Activated T-helper 1 cell treated with anti-CD3 and anti-CD28 coated beads, Interleukin-12 subunit alpha, Interleukin-12 subunit beta, Interleukin-2, Interleukin-4 antibody, amounts not matched to agents 30 ng/mL and 10 ng/mL and 1 ng/mL, durations not matched to agents 14 hours and 24 hours and 36 hours (primary cell): ENCODE data around the gene ARHGEF28. TPM values are rescaled to one million over a fixed set of nuclear protein-coding genes. Genes with fewer than 3 reads are reported as not detected.

Source experiments
- DNase-seq: peaks from one replicate; pipeline ENCODE4 v3.0.0; 2021; ENCODE audit warnings: low spot score
- H3K27ac Mint-ChIP-seq: one replicate; pipeline ENCODE4 v1.8.0; 2021; ENCODE audit warnings: mild to moderate bottlenecking, mixed read lengths
- H3K27me3 Mint-ChIP-seq: one replicate; pipeline ENCODE4 v1.8.0; 2022; ENCODE audit warnings: mild to moderate bottlenecking, moderate library complexity, mixed read lengths; ENCODE audit not compliant: insufficient read depth
- H3K36me3 Mint-ChIP-seq: one replicate; pipeline ENCODE4 v1.8.0; 2021; ENCODE audit warnings: low read depth, mixed read lengths
- H3K4me1 Mint-ChIP-seq: one replicate; pipeline ENCODE4 v1.8.0; 2021; ENCODE audit warnings: low read depth, mixed read lengths
- H3K4me3 Mint-ChIP-seq: one replicate; pipeline ENCODE4 v1.8.0; 2021; ENCODE audit warnings: mild to moderate bottlenecking, moderate library complexity, mixed read lengths
- H3K9me3 Mint-ChIP-seq: one replicate; pipeline ENCODE4 v1.8.0; 2021; ENCODE audit warnings: mixed read lengths
- intact Hi-C: fragments of 100-400 bp; cut with micrococcal nuclease; formaldehyde crosslinking; loops from one replicate; pipeline ENCODE4 v1.15.1; 2024
- total RNA-seq: library from RNA; stranded (reverse); gene quantifications from 2 replicates; pipeline ENCODE4 v1.2.3, GENCODE V29; 2022

Gene ARHGEF28
- total RNA-seq, 1 donor from 2014 or later: 0.03 TPM

GRCh38 chr5:73831066-73831465 lies 205.1 kb downstream of the ARHGEF28 start:
- Mint-ChIP-seq H3K9me3 (no peaks in the 10 kb centered on the region), H3K27me3 (peaks cover 5% of the 10 kb centered on the region), H3K27ac (no peak overlapping the region), H3K4me3 (no peak overlapping the region), H3K4me1 (no peaks in the 10 kb centered on the region), H3K36me3 (no peaks in the 10 kb centered on the region)
- intact Hi-C loops: no loop called here
- no peak for DNase-seq

DNA sequence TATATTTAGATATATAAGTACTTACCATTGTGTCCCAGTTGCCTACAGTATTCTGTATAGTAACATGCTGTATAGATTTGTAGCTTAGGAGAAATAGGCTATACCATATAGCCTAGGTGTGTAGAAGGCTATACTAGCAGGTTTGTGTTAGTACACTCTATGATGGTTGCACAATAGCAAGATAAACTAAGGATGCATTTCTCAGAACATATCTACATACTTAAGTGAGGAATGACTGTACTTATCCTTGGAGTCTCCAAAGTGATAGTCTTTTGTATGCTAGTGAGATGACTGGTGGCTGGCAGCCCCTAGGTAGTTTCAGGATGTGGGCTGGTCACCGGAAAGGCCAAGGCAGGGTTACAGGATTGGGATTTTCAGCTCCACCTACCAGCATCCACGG lies 208.7 kb downstream of the ARHGEF28 start:
- no peak overlapping the region for H3K4me3 Mint-ChIP-seq
- no peaks in the 10 kb centered on the region for H3K36me3 Mint-ChIP-seq
- peaks cover 8% of the 10 kb centered on the region for H3K27me3 Mint-ChIP-seq
- DNase-seq: no peak
- no peak overlapping the region for H3K27ac Mint-ChIP-seq
- H3K9me3 Mint-ChIP-seq: no peaks in the 10 kb centered on the region
- intact Hi-C loops: loop anchor here (2.0 kb wide), 1 partner anchor 52 kb away; no protein-coding TSS in a partner anchor
- H3K4me1 Mint-ChIP-seq: no peaks in the 10 kb centered on the region

DNA sequence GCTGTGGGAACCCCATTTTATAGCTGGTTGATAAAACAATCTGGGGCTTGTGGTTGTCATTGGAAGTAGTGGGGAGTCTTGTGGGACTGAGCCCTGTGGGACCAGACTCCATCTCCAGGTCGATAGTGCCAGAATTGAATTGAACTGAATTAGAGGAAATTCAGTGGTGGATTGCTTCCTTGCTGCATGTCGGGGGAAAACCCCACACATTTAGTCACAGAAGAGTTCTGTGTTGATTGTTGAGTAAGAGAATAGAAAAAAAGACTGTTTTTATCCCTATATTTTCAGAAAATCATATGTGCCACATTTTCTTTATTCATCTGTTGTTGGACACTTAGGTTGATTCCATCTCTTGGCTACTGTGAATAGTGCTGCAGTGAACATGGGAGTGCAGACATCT lies 209.7 kb downstream of the ARHGEF28 start:
- no peaks in the 10 kb centered on the region for H3K36me3 Mint-ChIP-seq
- H3K9me3 Mint-ChIP-seq: no peaks in the 10 kb centered on the region
- no peak overlapping the region for H3K4me3 Mint-ChIP-seq
- peaks cover 9% of the 10 kb centered on the region for H3K27me3 Mint-ChIP-seq
- intact Hi-C loops: loop anchor here (2.0 kb wide), 1 partner anchor 53 kb away; no protein-coding TSS in a partner anchor
- H3K27ac Mint-ChIP-seq: no peak overlapping the region
- H3K4me1 Mint-ChIP-seq: no peaks in the 10 kb centered on the region
- no peak for DNase-seq

- no peak for DNase-seq
- Mint-ChIP-seq H3K36me3 (no peaks in the 10 kb centered on the region), H3K27me3 (peaks cover 9% of the 10 kb centered on the region), H3K9me3 (no peaks in the 10 kb centered on the region), H3K4me1 (no peaks in the 10 kb centered on the region), H3K4me3 (no peak overlapping the region), H3K27ac (no peak overlapping the region)
- intact Hi-C loops: no loop called here
Observed at GRCh38 chr5:73836607-73837006, 210.6 kb downstream of the ARHGEF28 start.

GRCh38 chr5:73838901-73839300 lies 212.9 kb downstream of the ARHGEF28 start:
- no peak overlapping the region for H3K27ac Mint-ChIP-seq
- peaks cover 13% of the 10 kb centered on the region for H3K27me3 Mint-ChIP-seq
- intact Hi-C loops: no loop called here
- no peak overlapping the region for H3K4me3 Mint-ChIP-seq
- no peaks in the 10 kb centered on the region for H3K9me3 Mint-ChIP-seq
- no peaks in the 10 kb centered on the region for H3K4me1 Mint-ChIP-seq
- H3K36me3 Mint-ChIP-seq: no peaks in the 10 kb centered on the region
- no peak for DNase-seq

DNA sequence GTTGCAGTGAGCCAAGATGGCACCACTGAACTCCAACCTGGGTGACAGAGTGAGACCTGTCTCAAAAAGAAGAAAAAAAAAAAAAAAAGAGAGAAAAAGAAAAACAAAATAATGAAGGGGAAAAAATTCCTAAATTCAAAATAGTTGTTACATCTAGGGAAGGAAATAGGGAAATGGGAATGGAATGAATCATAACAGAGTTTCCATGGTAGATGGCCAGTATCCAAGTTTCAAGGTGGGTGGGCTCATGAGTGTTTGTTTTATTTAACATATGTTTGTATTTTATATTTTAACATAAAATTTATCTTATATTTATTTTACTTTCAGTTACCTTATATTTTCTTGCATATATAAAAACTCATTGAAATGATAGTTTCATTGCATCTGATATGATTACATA lies 215.6 kb downstream of the ARHGEF28 start:
- intact Hi-C loops: no loop called here
- peaks cover 13% of the 10 kb centered on the region for H3K27me3 Mint-ChIP-seq
- no peak overlapping the region for H3K27ac Mint-ChIP-seq
- no peak overlapping the region for H3K4me3 Mint-ChIP-seq
- H3K36me3 Mint-ChIP-seq: no peaks in the 10 kb centered on the region
- H3K4me1 Mint-ChIP-seq: no peaks in the 10 kb centered on the region
- no peaks in the 10 kb centered on the region for H3K9me3 Mint-ChIP-seq
- DNase-seq: no peak

DNA sequence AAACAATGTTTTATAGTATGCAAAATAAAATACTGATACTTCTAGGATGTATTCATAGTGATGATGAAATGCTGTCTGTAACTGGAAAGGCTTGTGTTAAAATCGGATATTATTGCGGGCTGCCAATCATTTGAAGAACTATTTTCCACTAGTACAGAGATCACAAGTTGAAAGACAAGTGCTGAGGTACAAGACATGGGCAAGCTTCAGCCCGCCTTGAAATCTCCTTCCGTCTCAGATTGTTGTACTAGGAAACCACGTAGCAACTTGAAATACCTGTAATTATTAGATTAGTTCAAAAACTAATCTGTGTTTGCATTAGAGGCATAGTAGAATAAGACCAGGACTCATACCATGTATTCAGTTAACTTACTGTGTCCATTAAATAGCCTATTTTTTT lies 218.2 kb downstream of the ARHGEF28 start:
- H3K27me3 Mint-ChIP-seq: peaks cover 13% of the 10 kb centered on the region
- intact Hi-C loops: no loop called here
- DNase-seq: no peak
- no peaks in the 10 kb centered on the region for H3K9me3 Mint-ChIP-seq
- H3K4me3 Mint-ChIP-seq: no peak overlapping the region
- no peak overlapping the region for H3K27ac Mint-ChIP-seq
- H3K36me3 Mint-ChIP-seq: no peaks in the 10 kb centered on the region
- no peaks in the 10 kb centered on the region for H3K4me1 Mint-ChIP-seq

DNA sequence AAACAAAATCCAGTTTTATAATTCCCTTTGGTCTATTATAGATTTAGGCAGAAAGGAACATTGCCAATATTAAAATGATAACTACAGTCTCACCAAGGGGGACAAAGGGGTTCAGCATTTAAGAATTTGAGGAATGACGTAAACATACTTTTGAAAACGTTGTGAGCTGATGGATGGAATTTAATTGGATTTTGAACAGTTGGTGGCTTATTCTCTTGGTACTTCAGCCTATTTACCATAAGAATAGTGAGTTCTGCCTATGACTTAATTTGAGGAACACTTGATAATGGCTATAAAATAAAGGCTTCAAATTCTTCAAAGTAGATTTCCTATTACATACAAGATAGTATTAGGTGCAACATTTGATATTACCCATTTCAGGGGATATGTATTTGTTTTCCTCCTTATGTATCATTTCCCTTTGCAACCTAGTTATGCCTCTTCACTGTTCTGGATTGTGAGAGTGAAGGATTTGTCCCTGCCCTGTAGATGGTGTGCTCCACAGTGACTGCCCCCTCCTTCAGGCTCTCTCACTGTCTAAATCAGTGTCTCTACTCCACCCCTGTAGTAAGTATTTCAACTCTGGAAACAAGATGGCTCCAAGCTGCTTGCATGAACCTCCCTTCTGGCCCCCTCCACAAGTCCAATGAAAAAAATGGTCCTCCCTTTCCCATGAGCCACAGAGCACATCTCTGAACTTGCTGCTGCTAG lies 225.6 kb downstream of the ARHGEF28 start:
- H3K27me3 Mint-ChIP-seq: peaks cover 14% of the 10 kb centered on the region
- H3K4me1 Mint-ChIP-seq: no peaks in the 10 kb centered on the region
- no peak for DNase-seq
- intact Hi-C loops: no loop called here
- H3K36me3 Mint-ChIP-seq: no peaks in the 10 kb centered on the region
- H3K4me3 Mint-ChIP-seq: no peak overlapping the region
- no peaks in the 10 kb centered on the region for H3K9me3 Mint-ChIP-seq
- no peak overlapping the region for H3K27ac Mint-ChIP-seq

DNA sequence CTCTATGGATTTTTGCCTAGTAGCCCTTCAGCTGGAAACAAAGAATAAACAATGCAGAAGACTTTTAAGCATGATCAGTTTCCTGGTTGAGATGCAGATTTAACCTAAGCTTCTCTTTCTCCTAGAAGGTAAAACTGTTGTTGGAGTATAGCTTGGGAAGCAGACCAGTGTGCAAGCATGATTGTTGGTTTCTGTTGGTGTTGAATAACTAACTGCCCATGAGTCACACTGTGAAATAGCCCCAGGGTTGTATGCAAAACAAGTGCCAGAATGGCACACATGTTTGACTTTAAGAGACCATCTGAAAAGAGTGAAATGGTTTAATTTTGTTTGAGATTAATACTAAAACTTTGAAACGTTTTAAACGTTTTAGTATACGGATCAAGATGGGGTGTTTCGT lies 227.1 kb downstream of the ARHGEF28 start:
- Mint-ChIP-seq H3K27ac (no peak overlapping the region), H3K4me3 (no peak overlapping the region), H3K4me1 (no peaks in the 10 kb centered on the region), H3K36me3 (no peaks in the 10 kb centered on the region), H3K27me3 (peaks cover 14% of the 10 kb centered on the region), H3K9me3 (no peaks in the 10 kb centered on the region)
- DNase-seq: no peak
- intact Hi-C loops: no loop called here

GRCh38 chr5:73856997-73857396 lies 231.0 kb downstream of the ARHGEF28 start:
- intact Hi-C loops: no loop called here
- no peak for DNase-seq
- no peaks in the 10 kb centered on the region for H3K36me3 Mint-ChIP-seq
- H3K4me1 Mint-ChIP-seq: no peaks in the 10 kb centered on the region
- H3K27me3 Mint-ChIP-seq: peaks cover 15% of the 10 kb centered on the region
- H3K27ac Mint-ChIP-seq: no peak overlapping the region
- no peak overlapping the region for H3K4me3 Mint-ChIP-seq
- H3K9me3 Mint-ChIP-seq: no peaks in the 10 kb centered on the region

DNA sequence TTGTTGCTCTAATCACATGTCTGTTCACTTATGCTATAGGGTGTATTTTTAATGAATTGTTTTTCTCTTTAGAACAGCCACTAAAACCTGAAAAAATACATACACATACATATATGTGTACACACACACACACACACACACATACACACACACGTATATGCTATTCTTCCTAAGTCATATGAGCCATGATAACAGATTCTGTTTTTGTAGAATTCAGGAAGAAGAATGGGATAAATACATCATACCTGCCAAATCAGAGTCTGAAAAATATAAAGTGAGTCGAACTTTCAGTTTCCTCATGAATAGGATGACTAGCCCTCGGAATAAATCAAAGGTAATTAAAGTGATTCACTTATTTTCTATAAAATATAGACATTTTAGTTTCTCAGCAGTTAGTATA lies 231.4 kb downstream of the ARHGEF28 start:
- no peaks in the 10 kb centered on the region for H3K4me1 Mint-ChIP-seq
- H3K27me3 Mint-ChIP-seq: peaks cover 11% of the 10 kb centered on the region
- no peak overlapping the region for H3K27ac Mint-ChIP-seq
- H3K4me3 Mint-ChIP-seq: no peak overlapping the region
- H3K9me3 Mint-ChIP-seq: no peaks in the 10 kb centered on the region
- no peak for DNase-seq
- intact Hi-C loops: no loop called here
- H3K36me3 Mint-ChIP-seq: no peaks in the 10 kb centered on the region

- no peaks in the 10 kb centered on the region for H3K4me1 Mint-ChIP-seq
- H3K27ac Mint-ChIP-seq: no peak overlapping the region
- H3K9me3 Mint-ChIP-seq: no peaks in the 10 kb centered on the region
- DNase-seq: no peak
- H3K4me3 Mint-ChIP-seq: no peak overlapping the region
- intact Hi-C loops: no loop called here
- no peaks in the 10 kb centered on the region for H3K36me3 Mint-ChIP-seq
- peaks cover 9% of the 10 kb centered on the region for H3K27me3 Mint-ChIP-seq
Observed at GRCh38 chr5:73858054-73858453, 232.1 kb downstream of the ARHGEF28 start.

DNA sequence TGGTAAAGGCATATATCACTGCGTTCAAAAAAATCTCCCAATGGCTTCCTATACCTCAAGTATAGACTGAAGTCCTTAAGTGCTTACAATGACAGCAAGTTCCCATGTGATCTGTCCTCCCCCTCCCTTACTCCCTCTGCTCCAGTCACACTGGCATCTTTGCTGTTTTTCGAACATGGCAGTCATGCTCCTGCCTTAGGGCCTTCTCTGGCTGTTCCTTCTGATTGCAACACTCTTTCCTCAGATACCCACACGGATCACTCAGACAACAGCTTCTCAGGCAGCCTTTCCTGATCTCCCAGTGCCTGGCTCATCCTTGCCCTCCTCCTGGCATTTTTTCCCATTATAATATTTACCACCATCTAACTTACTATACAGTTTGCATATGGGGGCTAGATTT lies 232.8 kb downstream of the ARHGEF28 start:
- H3K27me3 Mint-ChIP-seq: peaks cover 9% of the 10 kb centered on the region
- intact Hi-C loops: no loop called here
- no peaks in the 10 kb centered on the region for H3K4me1 Mint-ChIP-seq
- no peaks in the 10 kb centered on the region for H3K36me3 Mint-ChIP-seq
- H3K27ac Mint-ChIP-seq: no peak overlapping the region
- H3K4me3 Mint-ChIP-seq: no peak overlapping the region
- no peak for DNase-seq
- H3K9me3 Mint-ChIP-seq: no peaks in the 10 kb centered on the region

GRCh38 chr5:73859696-73860095 lies 233.7 kb downstream of the ARHGEF28 start:
- Mint-ChIP-seq H3K27ac (no peak overlapping the region), H3K27me3 (peaks cover 11% of the 10 kb centered on the region), H3K9me3 (no peaks in the 10 kb centered on the region), H3K36me3 (no peaks in the 10 kb centered on the region), H3K4me1 (no peaks in the 10 kb centered on the region), H3K4me3 (no peak overlapping the region)
- intact Hi-C loops: no loop called here
- no peak for DNase-seq
